Kidney glomerular epithelial cell (primary cell): ENCODE measurements around the gene CDK4.

Experiments
- DNase-seq: peaks from one replicate; lab custom pipeline; 2025; lab: John Stamatoyannopoulos, UW

CDK4 gene

GRCh38 chr12:57771873-57772428 lies 19.8 kb upstream of the CDK4 start, which contains the start of gene METTL1:
Gene METTL1 (minus strand): TSS chr12:57772105. CDS start chr12:57772083, 22 bp downstream.
- DNase-seq, result peak; percentile 91

GRCh38 chr12:57771236-57771872 lies 19.2 kb upstream of the CDK4 start:
- DNase-seq, result peak; percentile 86

DNA sequence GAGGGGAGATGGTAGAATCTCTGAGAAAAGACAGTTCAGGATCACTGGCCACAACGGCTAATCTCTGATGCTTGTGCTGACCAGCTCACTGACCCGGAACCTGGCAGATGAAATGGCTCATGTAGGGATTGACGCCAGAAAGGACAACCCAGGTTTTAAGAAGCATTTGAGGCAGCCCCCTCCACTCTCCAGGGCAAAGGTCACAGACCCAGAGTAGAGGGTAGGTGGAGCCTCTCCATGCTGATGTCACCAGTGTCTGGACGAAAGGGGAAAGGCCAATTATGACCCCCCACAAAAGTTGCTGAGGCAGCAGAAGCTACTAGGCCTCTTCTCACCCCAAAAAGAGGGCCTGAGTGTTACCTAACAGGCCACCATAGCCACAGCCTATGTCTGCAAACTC lies 18.6 kb upstream of the CDK4 start:
- no peak for DNase-seq

DNA sequence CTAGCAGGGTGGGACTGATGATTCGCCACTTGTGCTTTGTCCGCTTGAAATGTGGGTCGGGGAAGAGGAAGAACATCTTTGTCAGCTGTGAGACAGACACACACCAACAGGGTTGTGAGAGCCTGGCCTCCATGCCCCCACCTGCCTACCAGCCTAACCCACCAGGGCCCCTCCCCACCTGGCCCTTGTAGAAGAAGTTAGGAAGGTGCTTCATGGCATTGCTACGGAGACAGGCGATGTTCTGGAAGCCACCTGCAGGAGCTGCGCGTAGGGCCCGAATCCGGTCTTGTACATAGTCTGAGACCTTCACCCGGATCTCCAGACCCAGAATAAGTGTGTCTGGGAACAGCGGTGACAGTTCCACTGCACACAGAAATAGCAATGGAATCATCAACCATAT lies 17.5 kb upstream of the CDK4 start:
- DNase-seq, result no peak

DNA sequence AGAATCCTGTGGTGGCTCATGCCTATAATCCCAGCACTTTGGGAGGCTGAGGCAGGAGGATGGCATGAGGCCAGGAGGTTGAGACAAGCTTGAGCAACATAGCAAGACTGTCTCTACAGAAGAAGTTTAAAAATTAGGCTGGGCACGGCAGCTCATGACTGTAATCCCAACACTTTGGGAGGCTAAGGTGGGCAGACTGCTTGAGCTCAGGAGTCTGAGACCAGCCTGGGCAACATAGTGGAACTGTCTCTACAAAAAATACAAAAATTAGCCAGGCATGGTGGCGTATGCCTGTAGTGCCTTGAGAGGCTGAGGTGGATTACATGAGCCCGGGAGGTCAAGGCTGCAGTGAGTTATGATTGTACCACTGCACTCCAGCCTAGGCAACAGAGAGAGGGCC lies 15.8 kb upstream of the CDK4 start:
- no peak for DNase-seq

GRCh38 chr12:57767305-57767698 lies 15.2 kb upstream of the CDK4 start:
- DNase-seq, result no peak

DNA sequence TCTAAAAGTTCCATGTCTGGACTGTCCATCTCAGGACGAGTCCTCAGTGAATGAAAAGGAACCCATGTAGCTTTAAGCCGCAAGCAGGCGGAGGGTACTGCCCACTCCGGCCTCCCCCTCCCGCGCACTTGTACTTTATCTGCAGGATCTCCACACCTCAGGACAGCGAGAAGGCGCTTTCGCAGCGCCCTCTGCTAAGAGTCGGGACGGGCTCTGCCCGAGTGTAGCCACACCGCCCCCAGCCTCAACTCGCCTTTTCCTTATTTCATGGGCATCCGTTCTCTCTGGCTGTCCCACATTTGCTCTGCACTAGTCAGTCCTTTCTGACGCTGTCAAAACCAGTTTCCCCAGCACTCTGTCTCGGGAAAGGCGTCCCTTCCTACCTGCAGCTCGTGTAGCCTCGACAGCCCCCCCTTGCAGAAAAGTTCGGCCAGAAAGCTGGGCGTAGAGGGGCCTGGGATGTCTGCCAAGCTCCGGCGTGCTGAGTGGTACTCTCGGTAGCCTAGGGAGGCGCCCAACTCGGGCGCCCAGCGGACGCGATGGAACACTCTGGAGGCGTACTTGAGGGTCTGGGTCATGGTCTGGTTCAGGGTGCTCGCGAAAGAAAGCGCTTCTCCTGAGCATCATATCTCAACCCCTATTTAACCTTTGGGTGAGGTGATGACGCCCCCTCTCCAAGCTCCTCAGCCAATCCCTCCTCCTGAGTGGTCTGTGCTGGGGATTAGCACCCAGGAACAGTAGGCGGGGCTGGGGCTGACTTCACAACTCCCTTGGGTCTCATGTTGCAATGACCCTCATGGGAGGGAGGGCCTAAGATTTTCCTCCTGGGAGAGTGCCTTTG lies 14.6 kb upstream of the CDK4 start, which contains the start of gene CYP27B1:
CYP27B1 (minus strand) TSS at position 615 of the 841 bp plus-strand sequence; CDS start at position 578, 37 bp downstream.
- no peak for DNase-seq

DNA sequence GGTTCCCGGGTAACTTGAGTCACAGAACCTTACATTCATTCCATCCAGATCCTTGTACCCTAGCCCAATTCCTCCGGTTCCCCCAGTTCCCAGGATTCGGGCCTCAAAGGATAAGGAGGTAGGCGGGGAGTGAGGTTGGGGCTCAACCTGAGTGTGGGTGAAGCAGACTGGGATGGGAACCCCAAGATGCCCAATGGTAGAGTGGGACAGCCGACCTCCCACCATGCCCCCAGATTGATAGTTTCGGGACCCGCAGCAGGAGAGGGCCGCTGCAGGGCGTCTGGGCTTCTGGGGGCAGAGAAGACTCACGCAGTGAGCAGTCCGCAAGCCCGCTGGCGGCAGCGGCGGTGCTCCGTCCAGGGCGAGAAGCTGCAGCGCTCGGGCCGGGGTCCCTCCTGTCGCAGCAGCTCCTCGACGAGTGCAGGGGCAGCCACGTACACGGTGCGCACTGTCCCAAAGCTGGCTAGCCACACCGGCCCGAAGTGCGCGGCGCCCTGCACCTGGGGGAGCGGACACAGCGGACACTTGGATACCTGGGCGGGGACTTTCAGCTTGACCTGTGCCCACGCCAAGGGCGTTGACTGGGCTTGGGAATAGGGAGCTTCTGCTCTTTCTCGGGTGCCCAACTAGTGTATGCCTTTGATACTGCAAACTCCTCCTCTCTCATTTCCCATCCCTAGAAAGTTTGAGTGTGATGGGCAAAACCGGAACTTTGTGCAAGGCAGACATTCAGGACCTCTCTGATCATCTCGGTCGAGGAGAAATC lies 13.8 kb upstream of the CDK4 start:
- DNase-seq, result no peak

DNA sequence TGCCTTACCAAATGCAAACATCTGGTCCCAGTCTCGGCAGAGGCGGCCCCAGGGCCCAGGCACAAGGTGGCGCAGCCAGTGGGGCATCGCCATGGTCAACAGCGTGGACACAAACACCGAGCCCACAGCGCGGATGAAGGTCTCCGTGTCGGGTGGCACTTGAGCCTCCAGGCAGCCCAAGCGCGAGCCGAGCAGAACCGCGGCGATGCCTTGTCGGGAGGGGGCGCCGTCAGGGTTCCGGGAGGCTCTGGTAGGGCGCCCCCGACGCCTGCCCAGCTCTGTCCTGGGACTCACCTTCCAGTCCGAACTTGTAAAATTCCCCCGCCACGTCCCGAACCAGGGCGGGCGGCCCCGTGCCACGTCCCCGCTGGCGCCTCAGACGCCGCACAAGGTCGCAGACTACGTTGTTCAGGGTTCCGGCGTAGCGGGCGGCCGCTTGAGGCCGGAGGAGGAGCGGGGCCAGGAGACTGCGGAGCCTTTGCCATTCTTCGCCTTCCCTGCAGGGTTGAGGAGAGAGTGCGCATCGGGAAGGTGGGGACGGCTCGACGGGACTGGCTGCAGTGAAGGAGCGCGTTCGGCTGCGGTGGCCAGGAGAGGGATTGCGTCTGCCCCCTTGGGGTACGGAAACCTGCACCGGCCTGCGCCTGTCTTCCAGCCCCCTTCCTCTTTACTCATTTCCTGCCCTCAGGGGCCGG lies 13.0 kb upstream of the CDK4 start:
- no peak for DNase-seq

DNA sequence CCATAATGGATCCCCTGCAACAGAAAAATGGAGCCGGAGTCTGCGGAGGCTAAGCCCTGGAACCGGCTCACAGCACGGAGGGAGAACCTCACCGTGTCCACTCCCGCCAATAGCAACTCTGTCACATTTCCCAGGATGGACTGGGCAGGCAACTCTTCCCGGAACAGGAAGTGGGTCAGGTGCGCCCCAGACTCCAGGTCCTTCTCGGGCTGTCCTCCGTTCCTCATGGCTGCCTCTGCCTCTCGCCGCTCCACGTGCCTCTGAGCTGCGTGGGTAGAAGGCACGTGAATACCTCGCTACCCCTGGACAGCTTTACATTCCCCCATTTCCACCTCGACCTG lies 12.5 kb upstream of the CDK4 start:
- DNase-seq, result no peak

GRCh38 chr12:57763881-57764661 lies 12.0 kb upstream of the CDK4 start:
- DNase-seq, result no peak

- DNase-seq, result no peak
These were observed 10.4 kb upstream of the CDK4 start for GRCh38 chr12:57762463-57762862.

DNA sequence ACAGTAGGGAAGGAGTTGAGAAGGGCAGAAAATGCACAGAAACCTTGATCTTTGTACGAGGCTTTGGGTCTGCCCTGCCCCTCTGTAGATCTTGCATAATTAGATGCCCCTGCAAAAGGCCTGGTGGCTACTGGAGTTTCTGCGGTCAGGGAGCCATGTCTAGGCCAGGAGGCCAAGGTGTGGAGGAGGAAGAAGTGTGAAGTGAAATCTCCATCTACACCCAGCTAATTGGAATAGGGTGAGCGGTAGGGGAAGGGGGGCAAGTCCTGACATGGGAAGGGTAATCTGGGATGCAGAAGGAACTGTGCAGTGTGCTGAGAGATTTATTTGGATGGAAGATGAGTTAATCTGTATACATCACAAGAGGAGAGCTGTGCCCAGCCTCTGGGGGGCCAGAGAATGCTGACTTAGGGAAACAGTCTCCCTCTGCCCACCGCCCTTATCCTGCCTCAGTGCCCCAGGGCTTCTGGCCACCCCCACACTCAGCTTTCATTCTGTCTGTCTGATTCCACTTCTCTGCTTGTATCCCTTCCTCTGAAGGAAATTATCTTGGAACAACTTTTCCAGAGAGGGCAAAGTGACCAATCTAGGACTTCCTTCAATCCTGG lies 9.4 kb upstream of the CDK4 start:
- no peak for DNase-seq

DNA sequence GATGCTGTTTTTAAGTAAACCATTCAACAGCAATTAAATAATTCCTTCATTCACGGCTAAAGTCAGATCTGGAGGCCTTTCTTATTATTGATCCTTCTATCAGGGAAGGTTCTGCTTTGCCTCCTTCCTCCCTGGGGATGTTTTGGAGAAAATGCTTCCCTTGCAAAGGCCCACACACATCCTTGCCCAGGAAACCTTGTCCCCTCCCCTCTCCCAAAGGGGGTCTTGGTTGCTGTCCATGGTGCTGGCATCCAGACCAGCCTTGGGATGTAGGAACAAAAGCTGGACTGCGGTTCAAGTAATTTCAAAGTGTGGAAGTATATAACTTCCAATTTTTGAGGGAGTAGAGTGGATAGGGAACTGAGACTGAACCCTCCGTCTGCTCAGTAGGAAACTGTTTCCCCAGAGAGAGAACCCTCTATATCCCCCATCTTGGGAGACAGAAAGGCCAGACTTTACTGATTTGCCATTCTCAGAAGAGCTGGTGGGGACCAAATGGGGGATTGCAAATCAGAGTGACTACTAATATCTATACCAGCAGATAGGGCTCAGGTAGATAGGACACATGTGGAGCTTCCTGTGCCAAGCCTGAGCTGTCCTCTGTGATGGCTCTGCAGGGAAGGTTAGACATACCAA lies 8.4 kb upstream of the CDK4 start:
- no peak for DNase-seq

GRCh38 chr12:57759360-57759980 lies 7.4 kb upstream of the CDK4 start:
- DNase-seq, result no peak

DNA sequence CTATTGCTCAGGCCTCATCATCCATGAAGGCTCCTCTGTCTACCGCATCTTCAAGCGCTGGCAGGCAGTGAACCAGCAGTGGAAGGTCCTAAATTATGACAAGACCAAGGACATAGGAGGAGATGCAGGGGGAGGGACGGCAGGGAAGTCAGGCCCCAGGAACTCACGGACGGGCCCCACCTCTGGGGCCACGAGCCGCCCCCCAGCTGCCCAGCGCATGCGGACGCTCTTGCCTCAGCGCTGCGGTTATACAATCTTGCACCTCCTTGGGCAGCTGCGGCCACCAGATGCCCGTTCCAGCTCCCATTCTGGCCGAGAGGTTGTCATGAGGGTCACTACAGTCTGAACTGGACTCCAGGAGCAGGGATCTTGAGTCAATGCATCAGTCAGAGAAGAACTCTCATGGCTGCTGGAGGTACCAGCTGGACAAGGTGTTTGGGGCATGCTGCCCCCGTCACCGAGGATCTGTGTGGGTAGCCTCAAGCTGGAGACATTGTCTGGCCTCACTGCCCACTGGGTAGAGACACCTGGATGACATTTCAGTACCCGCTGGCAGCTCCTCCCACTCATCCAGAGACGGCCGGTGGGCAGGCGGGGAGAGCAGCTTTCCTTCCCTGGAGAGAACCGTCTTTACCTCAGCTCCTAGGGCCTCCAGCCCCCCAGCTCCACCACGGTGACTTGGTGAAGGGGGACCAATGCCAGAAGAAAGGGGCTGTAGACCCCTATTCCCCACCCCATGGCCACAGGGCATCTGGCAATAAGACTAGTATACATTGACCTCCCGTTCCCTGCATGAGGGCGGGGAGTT lies 6.6 kb upstream of the CDK4 start:
- no peak for DNase-seq

DNA sequence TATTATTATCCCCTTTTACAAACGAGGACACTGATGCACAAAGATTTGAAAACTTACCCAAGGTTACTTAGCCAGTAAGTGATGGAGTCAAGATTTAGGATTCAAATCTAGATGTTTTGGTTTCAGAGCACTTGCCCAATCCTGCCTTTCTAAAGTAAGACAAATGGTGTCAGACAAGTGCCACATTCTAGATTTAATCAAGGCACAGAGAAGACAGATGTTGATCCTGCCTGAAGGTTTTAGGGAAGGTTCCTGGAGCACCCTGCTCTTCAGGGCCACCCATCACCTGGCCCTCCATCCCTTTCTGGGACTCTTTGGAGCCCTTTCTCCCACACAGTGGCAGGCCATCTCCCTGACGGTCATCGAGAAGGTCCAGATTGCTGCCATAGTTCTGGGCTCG lies 5.7 kb upstream of the CDK4 start:
- DNase-seq, result no peak

GRCh38 chr12:57756406-57757341 lies 4.6 kb upstream of the CDK4 start:
- DNase-seq, result no peak
